Measurements from ENCODE around the gene APC. TPM values are rescaled to one million over a fixed set of nuclear protein-coding genes. Genes with fewer than 3 reads are reported as not detected.

APC gene
- total and polyA plus RNA-seq, 4 donors, result 4.8 to 36.2 (median 24.4) TPM

DNA sequence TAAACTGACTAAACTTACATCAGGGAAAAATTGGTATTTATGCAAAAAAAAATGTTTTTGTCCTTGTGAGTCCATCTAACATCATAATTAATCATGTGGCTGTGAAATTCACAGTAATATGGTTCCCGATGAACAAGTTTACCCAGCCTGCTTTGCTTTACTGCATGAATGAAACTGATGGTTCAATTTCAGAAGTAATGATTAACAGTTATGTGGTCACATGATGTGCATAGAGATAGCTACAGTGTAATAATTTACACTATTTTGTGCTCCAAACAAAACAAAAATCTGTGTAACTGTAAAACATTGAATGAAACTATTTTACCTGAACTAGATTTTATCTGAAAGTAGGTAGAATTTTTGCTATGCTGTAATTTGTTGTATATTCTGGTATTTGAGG, 106.8 kb downstream of the APC start (continued):
- TF ChIP-seq CTCF (IDR thresholded peaks at IDR 0.05; ENCODE audit: low read depth, low read length, missing input control) (no peak), RXRA (IDR thresholded peaks at IDR 0.05) (no peak), FOXA1 (IDR thresholded peaks at IDR 0.05) (no peak), NR2F2 (IDR thresholded peaks at IDR 0.05) (no peak)
- TF ChIP-seq, protein P1, sequence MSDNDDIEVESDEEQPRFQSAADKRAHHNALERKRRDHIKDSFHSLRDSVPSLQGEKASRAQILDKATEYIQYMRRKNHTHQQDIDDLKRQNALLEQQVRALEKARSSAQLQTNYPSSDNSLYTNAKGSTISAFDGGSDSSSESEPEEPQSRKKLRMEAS (IDR thresholded peaks at IDR 0.05), result no peak

DNA sequence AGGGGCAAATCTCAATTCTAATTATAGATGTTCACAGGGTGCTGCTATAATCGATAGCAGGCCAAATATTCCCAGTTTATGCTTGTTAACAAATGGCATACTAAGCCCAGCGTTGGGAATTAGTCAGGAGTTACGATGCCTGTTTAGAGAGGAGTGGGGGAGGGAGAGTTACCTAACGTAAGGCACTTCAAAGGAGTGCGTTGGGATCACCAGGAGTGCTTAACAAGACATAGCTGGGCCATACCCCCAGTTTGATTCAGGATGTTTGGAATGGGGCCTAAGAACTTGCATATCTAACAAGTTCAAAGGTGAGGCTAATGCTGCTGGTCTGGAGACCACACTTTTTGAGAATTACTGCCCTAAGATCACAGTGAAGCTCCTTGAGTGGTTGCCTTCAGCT, 108.9 kb downstream of the APC start:
- no peak for TF ChIP-seq HNF4G (IDR thresholded peaks at IDR 0.05)
- TF ChIP-seq ATF3 (IDR thresholded peaks at IDR 0.05), result no peak
- TF ChIP-seq, protein P2, sequence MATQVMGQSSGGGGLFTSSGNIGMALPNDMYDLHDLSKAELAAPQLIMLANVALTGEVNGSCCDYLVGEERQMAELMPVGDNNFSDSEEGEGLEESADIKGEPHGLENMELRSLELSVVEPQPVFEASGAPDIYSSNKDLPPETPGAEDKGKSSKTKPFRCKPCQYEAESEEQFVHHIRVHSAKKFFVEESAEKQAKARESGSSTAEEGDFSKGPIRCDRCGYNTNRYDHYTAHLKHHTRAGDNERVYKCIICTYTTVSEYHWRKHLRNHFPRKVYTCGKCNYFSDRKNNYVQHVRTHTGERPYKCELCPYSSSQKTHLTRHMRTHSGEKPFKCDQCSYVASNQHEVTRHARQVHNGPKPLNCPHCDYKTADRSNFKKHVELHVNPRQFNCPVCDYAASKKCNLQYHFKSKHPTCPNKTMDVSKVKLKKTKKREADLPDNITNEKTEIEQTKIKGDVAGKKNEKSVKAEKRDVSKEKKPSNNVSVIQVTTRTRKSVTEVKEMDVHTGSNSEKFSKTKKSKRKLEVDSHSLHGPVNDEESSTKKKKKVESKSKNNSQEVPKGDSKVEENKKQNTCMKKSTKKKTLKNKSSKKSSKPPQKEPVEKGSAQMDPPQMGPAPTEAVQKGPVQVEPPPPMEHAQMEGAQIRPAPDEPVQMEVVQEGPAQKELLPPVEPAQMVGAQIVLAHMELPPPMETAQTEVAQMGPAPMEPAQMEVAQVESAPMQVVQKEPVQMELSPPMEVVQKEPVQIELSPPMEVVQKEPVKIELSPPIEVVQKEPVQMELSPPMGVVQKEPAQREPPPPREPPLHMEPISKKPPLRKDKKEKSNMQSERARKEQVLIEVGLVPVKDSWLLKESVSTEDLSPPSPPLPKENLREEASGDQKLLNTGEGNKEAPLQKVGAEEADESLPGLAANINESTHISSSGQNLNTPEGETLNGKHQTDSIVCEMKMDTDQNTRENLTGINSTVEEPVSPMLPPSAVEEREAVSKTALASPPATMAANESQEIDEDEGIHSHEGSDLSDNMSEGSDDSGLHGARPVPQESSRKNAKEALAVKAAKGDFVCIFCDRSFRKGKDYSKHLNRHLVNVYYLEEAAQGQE (IDR thresholded peaks at IDR 0.05), result no peak
- no peak for TF ChIP-seq RAD21 (IDR thresholded peaks at IDR 0.05)
- TF ChIP-seq, protein P1 (IDR thresholded peaks at IDR 0.05), result no peak
- TF ChIP-seq YY1 (IDR thresholded peaks at IDR 0.05), result no peak
- TF ChIP-seq RXRA (IDR thresholded peaks at IDR 0.05), result no peak
- no peak for TF ChIP-seq FOXA2 (IDR thresholded peaks at IDR 0.05)
- no peak for TF ChIP-seq FOXA1 (IDR thresholded peaks at IDR 0.05)
- no peak for TF ChIP-seq ZBTB33 (IDR thresholded peaks at IDR 0.05)
- TF ChIP-seq TAF1 (conservative IDR thresholded peaks at IDR 0.05), result no peak
- no peak for TF ChIP-seq CTCF (IDR thresholded peaks at IDR 0.05; ENCODE audit: low read depth, low read length, missing input control)
- TF ChIP-seq JUND (IDR thresholded peaks at IDR 0.05), result no peak
- no peak for TF ChIP-seq HNF4A (conservative IDR thresholded peaks at IDR 0.05)
- no peak for TF ChIP-seq NR2F2 (IDR thresholded peaks at IDR 0.05)
- DNase-seq (ENCODE audit: low spot score), result no peak
- Histone ChIP-seq H3K36me3 (ENCODE audit: control insufficient read depth in 4 of 4, insufficient read depth in 3 of 4, low read depth in 1 of 4, low read length in 3 of 4) (no peaks in the 10 kb centered on the region), H3K9ac (ENCODE audit: low read depth in 1 of 2, low read length in 2 of 2) (no peak overlapping the region), H3K9me3 (ENCODE audit: control insufficient read depth in 4 of 4, low read length in 3 of 4) (no peaks in the 10 kb centered on the region), H3K4me1 (ENCODE audit: control insufficient read depth in 4 of 4, insufficient read depth in 4 of 4, low read length in 3 of 4) (peaks cover 0 to 6% (median 1%) of the 10 kb centered on the region in 4 donors), H3K27ac (ENCODE audit: low read depth in 1 of 2, low read length in 2 of 2) (no peak overlapping the region), H3K27me3 (ENCODE audit: control insufficient read depth in 4 of 4, insufficient read depth in 4 of 4, low read length in 3 of 4) (no peaks in the 10 kb centered on the region), H3K4me3 (ENCODE audit: low read depth in 1 of 3, low read length in 3 of 3) (no peak overlapping the region)
- WGBS, result 91% methylated on average over 5 of the region's 5 CpGs

All from liver (tissue), 9 donors.